GM12874 (cell line): Measurements from ENCODE around the gene S100P.

ENCODE experiments used
- CTCF ChIP-seq: IDR thresholded peaks from 2 replicates; pipeline ENCODE4 v1.5.1; 2011; ENCODE audit warnings: low read depth, mild to moderate bottlenecking, control low read depth, low read length, moderate library complexity; ENCODE audit not compliant: insufficient read depth

Gene S100P

DNA sequence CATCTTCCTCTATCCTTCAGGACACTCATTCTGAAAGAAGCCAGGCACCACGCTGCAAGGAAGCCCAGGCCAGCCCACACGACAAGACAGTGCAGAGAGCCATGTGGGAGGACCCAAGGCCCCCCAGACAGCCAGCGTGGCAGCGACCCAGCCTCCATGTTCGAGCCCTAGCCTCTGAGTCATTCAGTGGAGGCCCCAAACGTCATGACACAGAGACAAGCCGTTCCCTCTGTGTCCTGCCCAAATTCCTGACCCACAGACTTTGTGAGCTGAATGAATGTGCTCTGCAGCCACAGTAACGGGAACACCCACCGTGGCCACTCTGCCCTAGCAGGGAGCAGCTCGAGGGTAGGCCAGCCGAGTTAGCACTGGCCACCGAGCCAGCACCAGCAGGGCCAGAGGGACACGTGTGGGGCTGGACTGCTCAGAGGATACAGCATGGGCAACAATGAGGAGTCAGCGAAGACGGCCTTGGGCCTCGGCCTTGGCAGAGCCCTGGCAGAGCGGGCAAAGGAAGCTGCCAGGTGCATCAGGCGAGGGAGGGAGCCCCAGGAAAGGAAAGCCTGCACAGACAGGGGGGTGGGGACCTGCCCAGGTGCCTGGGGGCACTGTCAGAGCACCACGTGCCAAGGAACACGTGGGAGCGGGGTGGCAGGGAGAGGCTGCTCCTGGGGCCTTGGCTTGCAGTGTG, 30.9 kb downstream of the S100P start:
- TF ChIP-seq CTCF = no peak

GRCh38 chr4:6727081-6727942, 33.6 kb downstream of the S100P start:
- TF ChIP-seq CTCF = no peak

- no peak for TF ChIP-seq CTCF
These were observed 34.2 kb downstream of the S100P start for GRCh38 chr4:6727943-6728250.

GRCh38 chr4:6728320-6729029, 34.8 kb downstream of the S100P start:
- TF ChIP-seq CTCF = no peak

DNA sequence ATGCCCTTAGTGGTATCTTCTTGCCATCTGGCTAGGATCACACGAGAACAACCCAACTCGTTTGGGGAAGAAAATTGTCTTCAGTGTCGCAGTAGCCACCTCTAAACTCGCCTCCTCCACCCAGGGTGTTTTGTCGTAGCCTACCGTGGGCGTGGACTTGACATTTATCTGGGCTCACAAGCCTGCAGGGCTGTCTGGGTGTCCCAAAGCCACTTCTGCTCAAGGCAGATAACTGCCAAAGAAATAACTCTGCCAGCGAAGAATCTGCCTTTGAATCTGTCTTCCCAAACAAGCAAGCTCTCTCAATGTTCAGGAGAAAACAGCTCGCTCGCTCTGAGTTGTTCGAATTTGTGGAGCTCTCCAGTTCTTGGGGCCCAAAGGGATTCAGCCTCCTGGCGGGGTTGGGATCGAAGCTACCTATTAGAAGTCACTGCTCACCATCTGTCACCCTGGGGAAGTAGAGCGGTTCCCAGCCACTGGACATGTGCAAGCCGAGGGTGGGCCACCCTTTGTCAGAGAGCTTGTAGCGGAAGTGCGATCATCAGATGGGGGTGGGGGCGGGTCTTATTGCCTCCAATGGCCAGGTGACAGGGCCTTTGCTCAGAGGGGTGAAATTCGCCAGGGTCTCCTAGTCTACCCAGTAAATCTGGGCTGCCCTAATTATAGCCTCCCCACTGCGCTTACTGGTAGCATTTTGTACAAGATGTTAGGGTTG, 37.1 kb downstream of the S100P start:
- TF ChIP-seq CTCF = no peak

- no peak for TF ChIP-seq CTCF
These were observed 37.6 kb downstream of the S100P start for GRCh38 chr4:6731318-6731675.

DNA sequence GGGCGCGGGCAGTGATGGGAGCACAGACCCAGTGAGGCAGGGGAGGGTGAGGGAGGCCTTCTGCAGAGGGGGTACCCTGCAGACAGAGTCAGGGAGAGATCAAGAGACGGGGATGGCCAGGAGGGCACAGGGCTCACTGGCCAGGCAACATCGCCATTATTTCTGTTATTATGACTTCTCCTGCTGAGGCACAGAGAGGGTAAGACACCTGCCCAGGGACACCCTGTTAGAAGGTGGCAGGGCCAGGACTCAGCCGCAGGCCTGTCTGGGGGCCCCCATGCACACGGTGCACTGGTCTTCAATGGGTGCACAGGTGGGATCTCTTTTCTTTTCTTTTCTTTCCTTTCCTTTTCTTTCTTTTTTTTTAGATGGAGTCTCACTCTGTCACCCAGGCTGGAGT, 38.1 kb downstream of the S100P start:
- TF ChIP-seq CTCF = no peak
